Transverse colon (tissue), 4 donors: ENCODE data around the gene DNAJB6.

Experiments used
- CTCF ChIP-seq, 5 experiments: fragments of 200-600 bp in 3 of 5; fragments of 450-650 bp in 2 of 5; sonication (generic) in 3 of 5; IDR thresholded peaks; 1 replicate in 2 of 5; 2 replicates in 3 of 5; pipeline ENCODE4 v1.5.1; 2016 to 2017; ENCODE audit warnings: antibody characterized with exemption in 5 of 5, inconsistent platforms in 3 of 5, mild to moderate bottlenecking in 2 of 5, moderate library complexity in 1 of 5
- POLR2A ChIP-seq: fragments of 450-650 bp; IDR thresholded peaks from one replicate; pipeline ENCODE4 v1.6.1; 2016; ENCODE audit warnings: antibody characterized with exemption, mild to moderate bottlenecking, moderate library complexity
- POLR2AphosphoS5 ChIP-seq, 3 donors: sonication (generic); formaldehyde crosslinking; IDR thresholded peaks; one replicate each; pipeline ENCODE4 v1.6.1; 2016; ENCODE audit warnings: antibody characterized with exemption in 3 of 3

GRCh38 chr7:157466867-157467261, 130.1 kb downstream of the DNAJB6 start:
- no peak for TF ChIP-seq CTCF (IDR thresholded peaks at IDR 0.05)
- no peak for TF ChIP-seq POLR2AphosphoS5 (IDR thresholded peaks at IDR 0.05)
- TF ChIP-seq POLR2A, result no peak
